ENCODE measurements around the gene KIF27.

GRCh38 chr9:83969602-83970001, 48.4 kb upstream of the KIF27 start:
- TF ChIP-seq POLR2AphosphoS5 (IDR thresholded peaks at IDR 0.05), result no peak
- TF ChIP-seq CTCF (IDR thresholded peaks at IDR 0.05), result no peak

Data from suprapubic skin (tissue), 3 donors.